Measurements from ENCODE around the gene LMO1. TPM values are rescaled to one million over a fixed set of nuclear protein-coding genes. Genes with fewer than 3 reads are reported as not detected.

The LMO1 gene
- total and polyA plus RNA-seq, 2 of the 8 experiments (the other 6 are each of a cell fraction or from before 2014, with no cell fraction given), result 0.17 TPM; not detected in 1

DNA sequence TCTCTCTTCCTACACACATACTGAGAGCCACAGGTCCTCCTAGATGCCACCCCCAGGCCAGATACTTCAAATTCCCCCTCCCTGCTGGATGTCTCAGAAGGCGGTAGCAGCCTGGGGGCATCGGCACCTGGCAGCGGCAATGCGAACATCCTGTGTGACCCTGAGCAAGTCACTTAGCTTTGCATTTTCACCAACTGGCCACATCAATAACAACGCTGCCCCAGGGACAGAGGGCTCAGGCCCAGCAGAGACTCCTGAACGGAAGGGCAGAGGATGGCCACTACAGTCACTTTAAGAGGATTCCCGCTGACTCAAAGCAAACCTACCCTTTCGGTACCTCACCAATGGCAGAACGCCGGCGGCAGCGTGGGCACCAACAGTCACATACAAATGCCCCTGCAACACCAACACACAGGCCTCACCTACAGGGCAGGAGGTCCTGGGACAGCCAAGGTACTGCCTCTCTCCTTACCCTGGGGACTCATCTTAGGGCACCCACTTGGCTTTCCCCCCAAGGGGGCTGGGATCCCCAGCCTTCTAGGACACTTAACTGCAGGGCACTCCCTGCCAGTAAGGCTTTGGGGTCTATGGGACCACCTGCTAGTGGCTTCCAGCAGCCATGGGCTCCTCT is 1.6 kb downstream of the LMO1 start (continued):
- TF ChIP-seq CTCF (IDR thresholded peaks at IDR 0.05; ENCODE audit: control extremely low read depth in 1 of 3, insufficient read depth in 1 of 3, low read depth in 1 of 3, low read length in 3 of 3), result no peak
- no peak for TF ChIP-seq RNF2 (IDR thresholded peaks at IDR 0.05; ENCODE audit: borderline replicate concordance, low read depth, low read length, missing control alignments, poor library complexity, severe bottlenecking)
- TF ChIP-seq CHD2 (IDR thresholded peaks at IDR 0.05; ENCODE audit: low read length), result no peak
- no peak for TF ChIP-seq BACH1 (IDR thresholded peaks at IDR 0.05; ENCODE audit: low read length)
- no peak for TF ChIP-seq CHD1 (IDR thresholded peaks at IDR 0.05; ENCODE audit: low read depth, low read length)
- TF ChIP-seq KDM1A (IDR thresholded peaks at IDR 0.05; ENCODE audit: borderline replicate concordance, low read length), result no peak
- no peak for TF ChIP-seq SAP30 (IDR thresholded peaks at IDR 0.05; ENCODE audit: insufficient read depth, insufficient replicate concordance, low read length)
- no peak for TF ChIP-seq PHF8 (conservative IDR thresholded peaks at IDR 0.05; ENCODE audit: low read depth, low read length)
- no peak for TF ChIP-seq TEAD4 (IDR thresholded peaks at IDR 0.05; ENCODE audit: low read depth, low read length)
